Right renal cortex interstitium (tissue), 3 donors: ENCODE measurements around the gene PIP4K2A. TPM values are rescaled to one million over a fixed set of nuclear protein-coding genes. Genes with fewer than 3 reads are reported as not detected.
"Not testable (repeated sequence)": the region's sequence is repeated elsewhere in the genome, so short reads cannot be mapped to it uniquely, and the experiment has no call there.

Experiments
- DNase-seq, 3 donors: peaks; one replicate each; pipeline ENCODE4 v3.0.0-alpha.2; 2013; ENCODE audit warnings: low read depth in 3 of 3, low spot score in 2 of 3
- polyA plus RNA-seq, 3 donors: library from polyadenylated mRNA; unstranded; fragments of 120-200 nt; gene quantifications; one replicate each; pipeline ENCODE4 v1.2.1, GENCODE V29; 2013; ENCODE audit not compliant: insufficient read length in 3 of 3

The PIP4K2A gene
- polyA plus RNA-seq, 3 donors = 25.9 to 28.9 (median 28.6) TPM

GRCh38 chr10:22720667-22721066, 6.3 kb upstream of the PIP4K2A start:
- DNase-seq = no peak

- DNase-seq = no peak
These were observed 5.1 kb upstream of the PIP4K2A start for GRCh38 chr10:22719406-22720042.

- DNase-seq = not testable (repeated sequence)
These were observed 4.3 kb upstream of the PIP4K2A start for GRCh38 chr10:22718659-22719058.

- no peak for DNase-seq
These were observed 3.4 kb upstream of the PIP4K2A start for GRCh38 chr10:22717728-22718127.

- no peak for DNase-seq
These were observed 2.6 kb upstream of the PIP4K2A start for GRCh38 chr10:22716943-22717342.

- no peak for DNase-seq
These were observed 880 bp upstream of the PIP4K2A start for GRCh38 chr10:22715290-22715625.

GRCh38 chr10:22713853-22714478, 412 bp downstream of the PIP4K2A start:
- DNase-seq = no peak

GRCh38 chr10:22712956-22713852, 1.2 kb downstream of the PIP4K2A start:
- DNase-seq = no peak

- DNase-seq = no peak
These were observed 2.0 kb downstream of the PIP4K2A start for GRCh38 chr10:22712211-22712955.

- DNase-seq = no peak
These were observed 3.0 kb downstream of the PIP4K2A start for GRCh38 chr10:22711373-22711772.

- DNase-seq = no peak
These were observed 4.1 kb downstream of the PIP4K2A start for GRCh38 chr10:22710139-22710745.

GRCh38 chr10:22708772-22709171, 5.6 kb downstream of the PIP4K2A start:
- DNase-seq = no peak

- no peak for DNase-seq
These were observed 8.9 kb downstream of the PIP4K2A start for GRCh38 chr10:22705527-22705926.

GRCh38 chr10:22704942-22705341, 9.4 kb downstream of the PIP4K2A start:
- no peak for DNase-seq

- DNase-seq = no peak
These were observed 9.9 kb downstream of the PIP4K2A start for GRCh38 chr10:22704471-22704911.

GRCh38 chr10:22702348-22702747, 12.0 kb downstream of the PIP4K2A start:
- DNase-seq = no peak

GRCh38 chr10:22701132-22701826, 13.1 kb downstream of the PIP4K2A start:
- no peak for DNase-seq

GRCh38 chr10:22700489-22700888, 13.9 kb downstream of the PIP4K2A start:
- DNase-seq = no peak

- DNase-seq = no peak
These were observed 14.4 kb downstream of the PIP4K2A start for GRCh38 chr10:22699976-22700375.

- no peak for DNase-seq
These were observed 15.4 kb downstream of the PIP4K2A start for GRCh38 chr10:22698941-22699440.
